ENCODE data around the gene DHX35.

- TF ChIP-seq CTCF (IDR thresholded peaks at IDR 0.05) (no peak), POLR2A (IDR thresholded peaks at IDR 0.05) (no peak), EP300 (IDR thresholded peaks at IDR 0.05; ENCODE audit: low read depth) (no peak), POLR2AphosphoS5 (IDR thresholded peaks at IDR 0.05) (no peak)
Observed at GRCh38 chr20:39072653-39073052, 110.5 kb downstream of the DHX35 start.
